B cell (primary cell): ENCODE measurements around the gene PITHD1.

ENCODE experiments used
- CTCF ChIP-seq: fragments of 200-600 bp; IDR thresholded peaks from one replicate; pipeline ENCODE4 v1.8.0; 2022; ENCODE audit warnings: antibody characterized with exemption, mild to moderate bottlenecking
- EZH2 ChIP-seq: IDR thresholded peaks from 2 replicates; pipeline ENCODE4 v1.6.1; 2012; ENCODE audit warnings: borderline replicate concordance, low read depth, mild to moderate bottlenecking, moderate library complexity, low read length; ENCODE audit not compliant: insufficient read depth, poor library complexity, severe bottlenecking

GRCh38 chr1:23792151-23792945, 14.1 kb downstream of the PITHD1 start:
- TF ChIP-seq CTCF = no peak
- no peak for TF ChIP-seq EZH2
